Lower leg skin (tissue), 3 donors: ENCODE measurements around the gene AMN.

Experiments used
- POLR2A ChIP-seq, 2 donors: fragments of 450-650 bp; IDR thresholded peaks; one replicate each; pipeline ENCODE4 v1.6.1; 2016 to 2017; ENCODE audit warnings: antibody characterized with exemption in 2 of 2, mild to moderate bottlenecking in 1 of 2, moderate library complexity in 1 of 2
- TF ChIP-seq, protein P1 (sequence below), 3 donors: fragments of 450-650 bp; IDR thresholded peaks; one replicate each; pipeline ENCODE4 v1.5.1; 2016; ENCODE audit warnings: antibody characterized with exemption in 3 of 3, mild to moderate bottlenecking in 3 of 3, moderate library complexity in 2 of 3

DNA sequence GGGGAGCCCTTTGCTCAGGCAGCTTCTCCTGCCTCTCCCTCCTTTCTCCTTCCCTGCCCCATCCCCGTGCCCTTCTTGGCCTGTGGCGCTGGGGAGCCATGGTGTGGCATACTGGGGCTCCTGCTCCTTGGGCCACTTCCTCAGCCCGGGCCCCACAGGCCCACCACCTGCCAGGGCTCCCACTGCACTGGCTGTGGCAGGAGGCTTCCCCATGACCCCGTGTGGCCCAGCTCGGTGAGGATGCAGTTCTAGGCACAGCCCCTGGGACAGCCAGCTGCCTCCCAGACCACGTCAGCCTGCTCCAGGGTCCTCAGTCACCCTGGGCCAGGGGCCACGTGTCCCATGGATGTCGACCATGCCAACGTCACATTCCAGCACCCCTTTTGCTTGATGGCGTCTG is 13.0 kb upstream of the AMN start:
- no peak for TF ChIP-seq POLR2A (IDR thresholded peaks at IDR 0.05)
- TF ChIP-seq, protein P1, sequence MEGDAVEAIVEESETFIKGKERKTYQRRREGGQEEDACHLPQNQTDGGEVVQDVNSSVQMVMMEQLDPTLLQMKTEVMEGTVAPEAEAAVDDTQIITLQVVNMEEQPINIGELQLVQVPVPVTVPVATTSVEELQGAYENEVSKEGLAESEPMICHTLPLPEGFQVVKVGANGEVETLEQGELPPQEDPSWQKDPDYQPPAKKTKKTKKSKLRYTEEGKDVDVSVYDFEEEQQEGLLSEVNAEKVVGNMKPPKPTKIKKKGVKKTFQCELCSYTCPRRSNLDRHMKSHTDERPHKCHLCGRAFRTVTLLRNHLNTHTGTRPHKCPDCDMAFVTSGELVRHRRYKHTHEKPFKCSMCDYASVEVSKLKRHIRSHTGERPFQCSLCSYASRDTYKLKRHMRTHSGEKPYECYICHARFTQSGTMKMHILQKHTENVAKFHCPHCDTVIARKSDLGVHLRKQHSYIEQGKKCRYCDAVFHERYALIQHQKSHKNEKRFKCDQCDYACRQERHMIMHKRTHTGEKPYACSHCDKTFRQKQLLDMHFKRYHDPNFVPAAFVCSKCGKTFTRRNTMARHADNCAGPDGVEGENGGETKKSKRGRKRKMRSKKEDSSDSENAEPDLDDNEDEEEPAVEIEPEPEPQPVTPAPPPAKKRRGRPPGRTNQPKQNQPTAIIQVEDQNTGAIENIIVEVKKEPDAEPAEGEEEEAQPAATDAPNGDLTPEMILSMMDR (IDR thresholded peaks at IDR 0.05): no peak
